ENCODE data around the gene TP53TG5.

The TP53TG5 gene

DNA sequence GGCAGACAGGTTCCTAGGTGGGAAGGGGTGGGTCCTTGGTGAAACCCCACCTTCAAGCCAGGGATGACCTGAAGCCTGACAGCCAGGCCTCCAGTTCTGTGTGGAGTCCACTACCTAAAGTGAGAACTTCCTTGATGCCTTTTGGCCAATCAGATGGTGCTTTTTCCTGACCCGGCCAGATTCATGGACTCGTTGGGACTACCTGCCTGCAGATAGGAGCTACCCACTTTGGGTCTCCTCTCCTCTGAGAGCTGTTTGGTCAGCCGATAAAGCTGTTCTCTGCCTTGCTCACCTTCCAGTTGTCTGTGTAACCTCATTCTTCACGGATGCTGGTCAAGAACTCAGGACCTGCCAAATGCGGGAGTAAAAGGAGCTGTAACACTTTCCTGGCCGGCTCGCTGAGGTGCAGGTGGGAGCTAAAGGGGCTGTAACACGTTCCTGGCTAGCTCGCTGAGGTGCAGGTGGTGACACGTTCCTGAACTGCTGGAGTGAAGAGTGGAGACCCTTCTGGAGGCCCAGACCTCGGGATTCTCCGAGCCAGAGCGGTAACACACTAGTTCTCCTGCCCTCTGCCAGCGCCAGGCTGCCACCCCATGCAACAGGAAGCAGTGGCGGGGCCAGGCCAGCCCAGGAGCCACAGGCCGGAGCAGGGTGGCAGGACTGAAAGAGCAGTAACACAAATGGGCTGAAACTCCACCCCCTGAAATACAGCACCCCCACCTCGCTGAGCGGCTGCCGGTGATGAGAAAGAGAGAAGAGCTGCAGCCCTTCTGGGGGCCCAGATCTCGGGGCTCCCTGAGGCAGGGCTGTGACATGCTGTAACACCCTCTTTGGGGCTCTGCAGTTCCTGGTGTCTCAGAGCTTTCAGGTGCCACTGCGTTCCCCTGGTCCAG, 16.3 kb upstream of the TP53TG5 start:
- TF ChIP-seq CTCF (IDR thresholded peaks at IDR 0.05), result no peak
- H3K4me3 ChIP-seq, result no peak overlapping the region
- H3K27ac ChIP-seq, result no peak overlapping the region
- no peak for DNase-seq (ENCODE audit: low spot score)

- no peak for DNase-seq (ENCODE audit: low spot score)
- TF ChIP-seq CTCF (IDR thresholded peaks at IDR 0.05), result no peak
- no peak overlapping the region for H3K27ac ChIP-seq
- no peak overlapping the region for H3K4me3 ChIP-seq
These were observed 14.6 kb upstream of the TP53TG5 start for GRCh38 chr20:45392733-45393132.

DNA sequence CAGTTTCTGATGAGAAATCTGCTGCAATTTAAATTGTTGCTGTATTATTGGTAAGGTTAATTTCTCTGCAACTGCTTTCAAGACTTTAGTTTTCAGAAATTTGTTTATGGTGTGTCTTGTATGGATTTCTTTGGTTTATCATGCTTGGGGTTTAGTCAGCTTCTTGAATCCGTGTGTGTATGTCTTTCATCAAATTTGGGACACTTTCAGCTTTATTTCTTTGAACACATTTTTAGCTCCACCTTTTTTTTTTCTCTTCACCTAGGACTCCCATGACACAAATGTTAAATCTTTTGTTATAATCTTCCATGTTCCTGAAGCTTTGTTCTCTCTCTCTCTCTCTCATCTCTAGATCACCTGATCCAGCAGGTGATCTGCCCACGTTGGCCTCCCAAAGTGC, 13.4 kb upstream of the TP53TG5 start:
- TF ChIP-seq CTCF (IDR thresholded peaks at IDR 0.05), result no peak
- no peak overlapping the region for H3K27ac ChIP-seq
- no peak overlapping the region for H3K4me3 ChIP-seq
- no peak for DNase-seq (ENCODE audit: low spot score)

DNA sequence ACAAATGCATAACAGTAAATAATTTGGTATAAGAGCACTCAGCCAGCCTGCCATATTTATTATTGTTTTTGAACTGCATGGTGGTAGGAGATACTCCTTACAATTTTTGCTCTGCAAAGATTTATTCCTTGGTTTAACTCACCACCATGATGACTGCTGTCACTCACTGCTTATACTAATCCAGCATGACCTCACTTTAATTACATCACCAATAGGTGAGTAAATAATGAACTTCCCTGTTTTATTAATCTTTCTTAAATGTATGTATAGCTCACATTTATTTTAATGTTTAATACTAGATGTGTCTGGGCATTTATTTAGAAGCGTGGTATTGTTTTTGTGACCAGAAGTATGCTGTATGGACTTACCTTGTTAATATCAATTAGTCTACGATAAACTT, 12.8 kb upstream of the TP53TG5 start:
- DNase-seq (ENCODE audit: low spot score), result no peak
- TF ChIP-seq CTCF (IDR thresholded peaks at IDR 0.05), result no peak
- H3K27ac ChIP-seq, result no peak overlapping the region
- H3K4me3 ChIP-seq, result no peak overlapping the region

- Histone ChIP-seq H3K4me3 (no peak overlapping the region), H3K27ac (no peak overlapping the region)
- TF ChIP-seq CTCF (IDR thresholded peaks at IDR 0.05), result no peak
- DNase-seq (ENCODE audit: low spot score), result no peak
These were observed 9.1 kb upstream of the TP53TG5 start for GRCh38 chr20:45387274-45387673.

DNA sequence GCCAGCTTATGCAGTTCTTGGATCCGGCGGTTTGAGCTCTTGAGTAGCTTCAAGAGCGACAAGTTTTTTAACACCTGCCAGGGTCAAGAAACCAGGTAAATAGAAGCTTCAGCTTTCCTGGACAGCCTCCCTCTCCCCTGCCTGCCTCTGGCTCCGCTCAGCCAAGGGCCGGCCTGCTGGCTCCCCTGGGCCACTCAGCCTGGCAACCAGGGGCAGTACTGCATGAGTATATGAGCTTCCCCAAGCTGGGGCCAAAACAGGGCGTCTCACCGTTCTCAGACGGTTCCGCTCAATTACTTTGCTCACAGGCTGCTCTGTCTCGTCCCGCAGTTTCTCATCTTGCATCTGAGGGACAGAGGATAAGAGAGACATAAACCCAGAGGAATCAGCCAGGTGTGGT, 856 bp downstream of the TP53TG5 start:
- no peak overlapping the region for H3K4me3 ChIP-seq
- no peak for DNase-seq (ENCODE audit: low spot score)
- TF ChIP-seq CTCF (IDR thresholded peaks at IDR 0.05), result no peak
- no peak overlapping the region for H3K27ac ChIP-seq

- Histone ChIP-seq H3K4me3 (no peak overlapping the region), H3K27ac (no peak overlapping the region)
- TF ChIP-seq CTCF (IDR thresholded peaks at IDR 0.05), result no peak
- DNase-seq (ENCODE audit: low spot score), result no peak
These were observed 3.2 kb downstream of the TP53TG5 start for GRCh38 chr20:45374966-45375365.

Measured in coronary artery (tissue), 2 donors.